Thymus (tissue), 11 donors: ENCODE data around the gene RUVBL1. TPM values are rescaled to one million over a fixed set of nuclear protein-coding genes. Genes with fewer than 3 reads are reported as not detected.

Experiments used
- DNase-seq, 9 donors: peaks; one replicate each; pipeline ENCODE4 v3.0.0-alpha.2; 2013; ENCODE audit warnings: low spot score in 9 of 9, low read depth in 6 of 9, missing footprints in 1 of 9
- H3K27ac ChIP-seq, 2 donors: one replicate each; pipeline ENCODE4 v1.5.1; 2013; ENCODE audit warnings: control low read depth in 1 of 2, low read depth in 1 of 2, low read length in 1 of 2, mild to moderate bottlenecking in 1 of 2, moderate library complexity in 1 of 2
- H3K27me3 ChIP-seq, 2 donors: one replicate each; pipeline ENCODE4 v1.5.1; 2013; ENCODE audit warnings: low read length in 1 of 2; ENCODE audit not compliant: control insufficient read depth in 2 of 2, insufficient read depth in 1 of 2
- H3K36me3 ChIP-seq, 2 donors: one replicate each; pipeline ENCODE4 v1.5.1; 2013; ENCODE audit warnings: low read length in 1 of 2, mild to moderate bottlenecking in 1 of 2, moderate library complexity in 1 of 2; ENCODE audit not compliant: control insufficient read depth in 2 of 2, insufficient read depth in 2 of 2
- H3K4me1 ChIP-seq, 2 donors: one replicate each; pipeline ENCODE4 v1.5.1; 2013; ENCODE audit warnings: low read length in 2 of 2; ENCODE audit not compliant: control insufficient read depth in 2 of 2, insufficient read depth in 2 of 2
- H3K4me3 ChIP-seq, 2 donors: one replicate each; pipeline ENCODE4 v1.5.1; 2013; ENCODE audit warnings: low read length in 2 of 2, control low read depth in 1 of 2, mild to moderate bottlenecking in 1 of 2
- H3K9me3 ChIP-seq, 2 donors: one replicate each; pipeline ENCODE4 v1.5.1; 2013; ENCODE audit warnings: low read length in 1 of 2, mild to moderate bottlenecking in 1 of 2; ENCODE audit not compliant: control insufficient read depth in 2 of 2, insufficient read depth in 1 of 2
- WGBS: extraction: QIAGEN DNeasy Blood & Tissue Kit; methylation state at CpG from one replicate; pipeline ENCODE4 v1.1.7; 2013; 5-methylcytosine and 5-hydroxymethylcytosine counted together
- polyA plus RNA-seq: library from polyadenylated mRNA; stranded (reverse); fragments of 200-250 nt; gene quantifications from one replicate; pipeline ENCODE4 v1.2.3, GENCODE V29; 2013
- total RNA-seq: library from RNA; stranded (reverse); fragments of 120-200 nt; gene quantifications from one replicate; pipeline ENCODE4 v1.2.4, GENCODE V29; 2013
- donor health status: healthy.

Gene RUVBL1
- total and polyA plus RNA-seq, 2 donors = 25.9 to 75.0 TPM

- 95% methylated on average over 6 of the region's 6 CpGs for WGBS
- H3K36me3 ChIP-seq = peaks cover 50 to 77% of the 10 kb centered on the region in 2 donors
- H3K9me3 ChIP-seq = peaks cover 0 to 3% of the 10 kb centered on the region in 2 donors
- H3K27me3 ChIP-seq = peaks cover 12 to 22% of the 10 kb centered on the region in 2 donors
- peaks cover 2 to 7% of the 10 kb centered on the region in 2 donors for H3K4me1 ChIP-seq
- H3K4me3 ChIP-seq = no peak overlapping the region
- H3K27ac ChIP-seq = no peak overlapping the region
- DNase-seq = no peak
Observed at GRCh38 chr3:128081226-128081625, 42.4 kb downstream of the RUVBL1 start.

- DNase-seq = no peak
- Histone ChIP-seq H3K4me3 (no peak overlapping the region), H3K36me3 (peaks cover 47 to 71% of the 10 kb centered on the region in 2 donors), H3K9me3 (peaks cover 3 to 4% of the 10 kb centered on the region in 2 donors), H3K4me1 (peaks cover 8 to 14% of the 10 kb centered on the region in 2 donors), H3K27ac (no peak overlapping the region), H3K27me3 (peaks cover 18 to 29% of the 10 kb centered on the region in 2 donors)
- WGBS = 96% methylated on average over 6 of the region's 6 CpGs
Observed at GRCh38 chr3:128080323-128081080, 43.1 kb downstream of the RUVBL1 start.

DNA sequence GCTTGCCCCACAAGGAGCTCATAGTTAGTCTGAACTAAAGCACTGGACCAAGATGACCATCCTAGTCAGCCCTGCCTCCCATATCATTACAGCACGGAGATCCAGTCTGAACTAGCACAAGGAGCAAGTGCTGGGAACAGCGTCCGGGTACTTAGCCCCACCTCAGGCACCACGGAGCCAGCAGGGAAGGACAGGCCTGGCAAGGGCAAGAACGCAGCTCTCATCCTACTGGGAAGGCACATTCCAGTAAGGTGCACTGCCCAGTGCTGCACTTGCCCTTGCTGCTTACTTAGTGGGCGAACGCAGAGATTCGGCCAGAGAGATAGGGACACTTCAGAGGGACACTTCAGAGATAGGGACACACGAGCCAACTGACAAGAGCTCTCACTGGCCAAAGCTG, 43.8 kb downstream of the RUVBL1 start:
- peaks cover 42 to 65% of the 10 kb centered on the region in 2 donors for H3K36me3 ChIP-seq
- 98% methylated on average over 9 of the region's 9 CpGs for WGBS
- peaks cover 18 to 31% of the 10 kb centered on the region in 2 donors for H3K27me3 ChIP-seq
- no peak overlapping the region for H3K4me3 ChIP-seq
- H3K9me3 ChIP-seq = peaks cover 3 to 4% of the 10 kb centered on the region in 2 donors
- H3K27ac ChIP-seq = no peak overlapping the region
- no peak for DNase-seq
- peaks cover 10 to 18% of the 10 kb centered on the region in 2 donors for H3K4me1 ChIP-seq

- H3K4me3 ChIP-seq = no peak overlapping the region
- H3K27me3 ChIP-seq = peaks cover 18 to 31% of the 10 kb centered on the region in 2 donors
- DNase-seq = no peak
- H3K4me1 ChIP-seq = peaks cover 10 to 15% of the 10 kb centered on the region in 2 donors
- 98% methylated on average over 8 of the region's 8 CpGs for WGBS
- peaks cover 3 to 4% of the 10 kb centered on the region in 2 donors for H3K9me3 ChIP-seq
- peaks cover 42 to 63% of the 10 kb centered on the region in 2 donors for H3K36me3 ChIP-seq
- no peak overlapping the region for H3K27ac ChIP-seq
Observed at GRCh38 chr3:128078875-128079274, 44.7 kb downstream of the RUVBL1 start.

DNA sequence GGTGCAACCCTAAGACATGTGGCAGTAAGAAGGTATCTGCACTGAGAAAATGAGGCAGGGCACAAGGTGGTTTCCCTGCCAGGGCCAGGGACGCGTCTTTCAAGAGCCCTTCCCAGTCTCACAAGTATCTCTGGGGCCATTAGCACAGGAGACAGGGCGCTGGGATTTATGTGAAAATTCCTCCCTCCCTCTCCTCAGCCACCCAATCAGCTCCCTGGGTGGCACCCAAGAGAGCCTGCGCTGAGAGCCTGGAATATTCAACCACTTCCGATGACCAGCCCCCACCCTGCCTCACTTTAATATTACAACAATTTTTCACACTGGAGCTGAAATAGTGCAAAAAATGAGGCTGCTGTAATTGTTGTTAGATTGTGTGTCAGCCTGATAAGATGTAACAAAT, 45.3 kb downstream of the RUVBL1 start:
- peaks cover 40 to 66% of the 10 kb centered on the region in 2 donors for H3K36me3 ChIP-seq
- peaks cover 18 to 31% of the 10 kb centered on the region in 2 donors for H3K27me3 ChIP-seq
- peaks cover 10 to 15% of the 10 kb centered on the region in 2 donors for H3K4me1 ChIP-seq
- H3K4me3 ChIP-seq = no peak overlapping the region
- H3K9me3 ChIP-seq = peaks cover 3 to 4% of the 10 kb centered on the region in 2 donors
- WGBS = 97% methylated on average over 5 of the region's 5 CpGs
- no peak for DNase-seq
- no peak overlapping the region for H3K27ac ChIP-seq

DNA sequence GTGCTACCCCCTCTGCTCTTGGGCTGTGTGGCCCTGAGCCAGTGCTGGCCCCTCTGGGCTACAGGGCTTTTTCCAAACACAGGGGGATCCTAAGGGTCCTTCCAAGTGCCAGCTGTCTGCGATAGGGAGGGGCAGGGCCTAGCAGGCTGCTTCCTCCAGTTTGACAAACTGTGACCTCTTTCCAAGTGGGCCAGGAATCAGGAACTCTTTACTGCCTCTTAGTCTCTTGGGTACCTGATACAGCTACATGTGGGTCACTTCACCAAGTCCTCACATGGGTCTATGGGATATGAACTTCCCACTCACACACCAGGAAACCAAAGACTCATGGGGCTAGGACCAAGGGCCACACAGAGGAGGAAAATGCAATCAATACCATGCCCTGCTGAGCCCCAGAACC, 45.9 kb downstream of the RUVBL1 start:
- H3K36me3 ChIP-seq = peaks cover 44 to 65% of the 10 kb centered on the region in 2 donors
- H3K4me3 ChIP-seq = no peak overlapping the region
- H3K4me1 ChIP-seq = peaks cover 10 to 15% of the 10 kb centered on the region in 2 donors
- peaks cover 18 to 31% of the 10 kb centered on the region in 2 donors for H3K27me3 ChIP-seq
- H3K9me3 ChIP-seq = peaks cover 3 to 4% of the 10 kb centered on the region in 2 donors
- no peak for DNase-seq
- 30% methylated on average over 1 of the region's 1 CpG for WGBS
- no peak overlapping the region for H3K27ac ChIP-seq

GRCh38 chr3:128077202-128077624, 46.4 kb downstream of the RUVBL1 start:
- 11% methylated on average over 11 of the region's 11 CpGs for WGBS
- Histone ChIP-seq H3K27me3 (peaks cover 18 to 31% of the 10 kb centered on the region in 2 donors), H3K27ac (no peak overlapping the region), H3K9me3 (peaks cover 3 to 4% of the 10 kb centered on the region in 2 donors), H3K4me1 (peaks cover 10 to 15% of the 10 kb centered on the region in 2 donors), H3K36me3 (peaks cover 47 to 65% of the 10 kb centered on the region in 2 donors), H3K4me3 (peak overlapping the region in 1 of 2 donors; percentile 50)
- no peak for DNase-seq

DNA sequence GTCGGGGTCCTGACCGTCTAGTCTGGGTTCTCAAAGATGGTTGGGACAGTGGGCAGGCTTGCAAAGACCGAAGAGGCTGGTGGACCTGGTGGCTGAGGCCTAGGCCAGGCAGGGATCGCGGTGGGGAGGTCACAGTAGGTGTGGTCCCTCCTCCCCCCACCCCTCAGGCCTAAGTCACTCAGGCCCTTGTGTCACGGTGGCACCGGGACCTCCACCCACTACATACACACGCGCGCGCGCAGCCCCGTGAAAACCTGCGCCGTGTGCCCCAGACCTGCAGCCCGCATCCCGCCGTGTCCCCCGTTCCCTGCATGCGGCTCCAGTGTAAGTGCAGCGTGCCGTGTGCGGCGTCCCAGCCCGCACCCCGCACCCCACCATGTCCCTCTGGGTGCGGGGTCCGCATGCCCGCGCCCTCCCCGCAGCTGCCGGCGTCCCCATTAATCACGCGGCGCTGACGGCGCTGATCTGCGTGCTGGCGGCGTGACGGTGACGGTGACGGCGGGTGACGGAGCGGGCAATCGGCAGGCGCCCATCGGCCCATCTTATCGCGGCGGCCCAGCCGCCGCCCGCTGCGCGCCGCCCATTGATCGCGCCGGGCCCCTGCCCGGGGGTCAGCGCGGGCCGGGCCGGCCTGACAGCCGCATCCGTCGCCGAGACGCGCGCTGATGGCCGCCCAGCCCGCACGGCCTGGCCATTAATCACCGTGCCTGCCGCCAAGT, 47.0 kb downstream of the RUVBL1 start:
- peak overlapping the region; percentile 35 to 50 for H3K4me3 ChIP-seq
- peaks cover 3 to 4% of the 10 kb centered on the region in 2 donors for H3K9me3 ChIP-seq
- H3K4me1 ChIP-seq = peaks cover 10 to 15% of the 10 kb centered on the region in 2 donors
- WGBS = 3% methylated on average over 79 of the region's 79 CpGs
- peak in 1 of 9 donors; percentile 18 for DNase-seq
- H3K27me3 ChIP-seq = peaks cover 18 to 31% of the 10 kb centered on the region in 2 donors
- peaks cover 47 to 66% of the 10 kb centered on the region in 2 donors for H3K36me3 ChIP-seq
- no peak overlapping the region for H3K27ac ChIP-seq
